Measurements from ENCODE around the gene PEX6.

Gene PEX6

GRCh38 chr6:42993445-42993844, 14.5 kb upstream of the PEX6 start:
- no peak for DNase-seq

- DNase-seq: no peak
These were observed 10.9 kb upstream of the PEX6 start for GRCh38 chr6:42989923-42990322.

- no peak for DNase-seq
These were observed 9.6 kb upstream of the PEX6 start for GRCh38 chr6:42988486-42989020.

GRCh38 chr6:42987533-42988451, 8.8 kb upstream of the PEX6 start:
- DNase-seq: no peak

GRCh38 chr6:42984924-42985475, 6.0 kb upstream of the PEX6 start:
- peak in 1 of 2 donors; percentile 8 for DNase-seq

- peak; percentile 96 for DNase-seq
These were observed 5.3 kb upstream of the PEX6 start, which contains the start of gene PPP2R5D for GRCh38 chr6:42984001-42984923. TSS of gene PPP2R5D (plus strand) at chr6:42984570. CDS start at chr6:42984678, 108 bp downstream.

- no peak for DNase-seq
These were observed 2.9 kb upstream of the PEX6 start for GRCh38 chr6:42981836-42982235.

- peak in 1 of 2 donors; percentile 26 for DNase-seq
These were observed 669 bp upstream of the PEX6 start for GRCh38 chr6:42979523-42980177.

GRCh38 chr6:42978487-42978838, 518 bp downstream of the PEX6 start:
- peak in 1 of 2 donors; percentile 16 for DNase-seq

GRCh38 chr6:42974919-42975505, 4.0 kb downstream of the PEX6 start:
- peak in 1 of 2 donors; percentile 8 for DNase-seq

GRCh38 chr6:42973926-42974325, 5.1 kb downstream of the PEX6 start:
- DNase-seq: no peak

- no peak for DNase-seq
These were observed 7.1 kb downstream of the PEX6 start for GRCh38 chr6:42971746-42972327.

- DNase-seq: no peak
These were observed 7.9 kb downstream of the PEX6 start for GRCh38 chr6:42970871-42971612.

- no peak for DNase-seq
These were observed 9.0 kb downstream of the PEX6 start for GRCh38 chr6:42969934-42970333.

- no peak for DNase-seq
These were observed 9.6 kb downstream of the PEX6 start for GRCh38 chr6:42969431-42969830.

GRCh38 chr6:42968783-42969182, 10.2 kb downstream of the PEX6 start:
- no peak for DNase-seq

- DNase-seq: no peak
These were observed 10.8 kb downstream of the PEX6 start for GRCh38 chr6:42968126-42968701.

GRCh38 chr6:42967228-42967627, 11.8 kb downstream of the PEX6 start:
- no peak for DNase-seq

GRCh38 chr6:42966571-42966970, 12.4 kb downstream of the PEX6 start:
- no peak for DNase-seq

GRCh38 chr6:42963855-42964605, 15.0 kb downstream of the PEX6 start:
- DNase-seq: peak; percentile 18 to 22
